Smooth muscle cell (in vitro differentiated cells): ENCODE results near the gene VEGFC. TPM values are rescaled to one million over a fixed set of nuclear protein-coding genes. Genes with fewer than 3 reads are reported as not detected.

Source experiments
- DNase-seq: peaks from one replicate; lab custom pipeline; 2025; ENCODE audit not compliant: unreplicated experiment; lab: John Stamatoyannopoulos, UW
- H2AFZ ChIP-seq: fragments of 200-600 bp; sonication (generic); 2 replicates; pipeline ENCODE4 v1.6.0; 2016; ENCODE audit warnings: antibody characterized with exemption, low read depth, mild to moderate bottlenecking
- H3F3A ChIP-seq: fragments of 200-600 bp; sonication (generic); 2 replicates; pipeline ENCODE4 v1.6.0; 2017; ENCODE audit warnings: antibody characterized with exemption, low read depth
- H3K27ac ChIP-seq: fragments of 200-600 bp; sonication (generic); 2 replicates; pipeline ENCODE4 v1.5.1; 2016; ENCODE audit warnings: low read depth, mild to moderate bottlenecking
- H3K27me3 ChIP-seq: fragments of 200-600 bp; sonication (generic); 2 replicates; pipeline ENCODE4 v1.6.1; 2016; ENCODE audit warnings: low read depth, mild to moderate bottlenecking
- H3K36me3 ChIP-seq: fragments of 200-600 bp; sonication (generic); 2 replicates; pipeline ENCODE4 v1.5.1; 2016; ENCODE audit warnings: low read depth
- H3K4me1 ChIP-seq: fragments of 200-600 bp; sonication (generic); 2 replicates; pipeline ENCODE4 v1.5.1; 2016; ENCODE audit warnings: low read depth
- H3K4me2 ChIP-seq: fragments of 200-600 bp; sonication (generic); 2 replicates; pipeline ENCODE4 v1.6.0; 2016; ENCODE audit warnings: mild to moderate bottlenecking
- H3K4me3 ChIP-seq: fragments of 200-600 bp; sonication (generic); 2 replicates; pipeline ENCODE4 v1.5.1; 2016; ENCODE audit warnings: mild to moderate bottlenecking
- H3K79me2 ChIP-seq: fragments of 200-600 bp; sonication (generic); 2 replicates; pipeline ENCODE4 v1.6.0; 2016; ENCODE audit warnings: low read depth, mild to moderate bottlenecking
- H3K9ac ChIP-seq: fragments of 200-600 bp; sonication (generic); 2 replicates; pipeline ENCODE4 v1.6.0; 2016; ENCODE audit warnings: low read depth
- H3K9me3 ChIP-seq: fragments of 200-600 bp; sonication (generic); replicated peaks from 2 replicates; pipeline ENCODE4 v1.5.1; 2016; ENCODE audit warnings: low read depth
- H4K20me1 ChIP-seq: fragments of 200-600 bp; sonication (generic); 2 replicates; pipeline ENCODE4 v1.6.0; 2016; ENCODE audit warnings: low read depth
- WGBS: methylation state at CpG from one replicate; pipeline ENCODE4 v1.1.7; 2016; ENCODE audit warnings: low lambda C conversion rate; 5-methylcytosine and 5-hydroxymethylcytosine counted together
- polyA plus RNA-seq: library from polyadenylated mRNA; unstranded; fragments of >200 nt; fragmentation: Nextera tagmentation; extraction: Ambion mirVana; gene quantifications from 2 replicates; pipeline ENCODE4 v1.2.1, GENCODE V29; 2016
- total RNA-seq: library from RNA; depleted of rRNA; stranded (reverse); fragments of >200 nt; gene quantifications from 2 replicates; pipeline ENCODE4 v1.2.3, GENCODE V29; 2014
- TF ChIP-seq, protein P1 (sequence below): fragments of 200-600 bp; sonication (generic); IDR thresholded peaks from 2 replicates; pipeline ENCODE4 v1.5.1; 2017; ENCODE audit warnings: borderline replicate concordance, mild to moderate bottlenecking, antibody characterized with exemption; ENCODE audit not compliant: insufficient read depth, poor library complexity, severe bottlenecking

Gene VEGFC
- total and polyA plus RNA-seq, 2 experiments from 2014 or later: 26.6 to 30.0 TPM

DNA sequence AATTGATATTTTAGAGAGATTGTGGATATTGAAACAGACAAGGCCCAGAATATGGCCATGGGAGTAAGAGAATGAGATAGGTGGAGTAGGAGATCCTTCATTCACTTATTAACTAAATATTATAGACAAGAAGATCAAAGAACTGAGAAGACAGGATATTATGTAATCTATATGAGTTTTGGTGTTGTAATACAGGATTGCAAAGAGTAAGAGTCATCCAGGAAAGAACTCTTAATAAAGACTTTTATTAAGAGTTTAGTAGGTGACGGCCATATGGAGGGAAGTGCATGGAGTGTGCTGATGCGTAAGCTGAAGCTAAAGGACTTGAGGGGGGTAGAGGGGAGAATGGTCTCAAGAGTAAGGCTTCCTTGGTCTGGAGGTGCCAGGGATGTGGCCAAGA lies 153.7 kb downstream of the VEGFC start:
- Histone ChIP-seq H3K27me3 (no peaks in the 10 kb centered on the region), H3F3A (no peaks in the 10 kb centered on the region), H3K4me2 (no peak overlapping the region), H3K27ac (no peak overlapping the region), H3K79me2 (no peaks in the 10 kb centered on the region), H4K20me1 (no peaks in the 10 kb centered on the region), H3K9me3 (no peaks in the 10 kb centered on the region), H3K4me3 (no peak overlapping the region), H3K36me3 (no peaks in the 10 kb centered on the region), H3K4me1 (no peaks in the 10 kb centered on the region), H3K9ac (no peak overlapping the region), H2AFZ (no peak overlapping the region)
- 91% methylated on average over 2 of the region's 2 CpGs for WGBS
- no peak for DNase-seq
- TF ChIP-seq, protein P1, sequence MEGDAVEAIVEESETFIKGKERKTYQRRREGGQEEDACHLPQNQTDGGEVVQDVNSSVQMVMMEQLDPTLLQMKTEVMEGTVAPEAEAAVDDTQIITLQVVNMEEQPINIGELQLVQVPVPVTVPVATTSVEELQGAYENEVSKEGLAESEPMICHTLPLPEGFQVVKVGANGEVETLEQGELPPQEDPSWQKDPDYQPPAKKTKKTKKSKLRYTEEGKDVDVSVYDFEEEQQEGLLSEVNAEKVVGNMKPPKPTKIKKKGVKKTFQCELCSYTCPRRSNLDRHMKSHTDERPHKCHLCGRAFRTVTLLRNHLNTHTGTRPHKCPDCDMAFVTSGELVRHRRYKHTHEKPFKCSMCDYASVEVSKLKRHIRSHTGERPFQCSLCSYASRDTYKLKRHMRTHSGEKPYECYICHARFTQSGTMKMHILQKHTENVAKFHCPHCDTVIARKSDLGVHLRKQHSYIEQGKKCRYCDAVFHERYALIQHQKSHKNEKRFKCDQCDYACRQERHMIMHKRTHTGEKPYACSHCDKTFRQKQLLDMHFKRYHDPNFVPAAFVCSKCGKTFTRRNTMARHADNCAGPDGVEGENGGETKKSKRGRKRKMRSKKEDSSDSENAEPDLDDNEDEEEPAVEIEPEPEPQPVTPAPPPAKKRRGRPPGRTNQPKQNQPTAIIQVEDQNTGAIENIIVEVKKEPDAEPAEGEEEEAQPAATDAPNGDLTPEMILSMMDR: no peak

DNA sequence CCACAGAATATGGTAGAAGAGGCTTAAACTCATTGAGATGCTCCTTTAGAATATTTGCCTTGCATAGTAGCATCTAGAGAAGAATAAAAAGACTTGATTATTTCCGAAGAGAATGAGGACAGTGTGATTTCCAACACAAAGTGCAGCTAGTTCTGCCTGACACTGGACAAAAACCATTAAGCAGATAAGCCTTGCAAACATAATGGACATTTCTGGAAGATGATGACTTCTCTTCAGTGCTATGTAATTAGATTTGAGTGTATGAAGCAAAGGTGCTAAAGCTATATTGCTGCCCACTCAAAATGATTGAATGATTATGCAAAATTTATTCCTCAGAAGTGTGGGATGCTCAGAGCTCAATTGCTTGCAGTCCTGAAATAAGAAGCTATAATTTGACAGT lies 156.4 kb downstream of the VEGFC start:
- no peak overlapping the region for H3K4me2 ChIP-seq
- no peak overlapping the region for H2AFZ ChIP-seq
- H3K9me3 ChIP-seq: no peaks in the 10 kb centered on the region
- H3K27me3 ChIP-seq: no peaks in the 10 kb centered on the region
- no peak overlapping the region for H3K4me3 ChIP-seq
- H4K20me1 ChIP-seq: no peaks in the 10 kb centered on the region
- no peak overlapping the region for H3K27ac ChIP-seq
- H3F3A ChIP-seq: no peaks in the 10 kb centered on the region
- TF ChIP-seq, protein P1: no peak
- no peaks in the 10 kb centered on the region for H3K36me3 ChIP-seq
- no peaks in the 10 kb centered on the region for H3K4me1 ChIP-seq
- whole genome bisulfite sequencing: 92% methylated on average over 1 of the region's 1 CpG
- H3K9ac ChIP-seq: no peak overlapping the region
- DNase-seq: no peak
- no peaks in the 10 kb centered on the region for H3K79me2 ChIP-seq

DNA sequence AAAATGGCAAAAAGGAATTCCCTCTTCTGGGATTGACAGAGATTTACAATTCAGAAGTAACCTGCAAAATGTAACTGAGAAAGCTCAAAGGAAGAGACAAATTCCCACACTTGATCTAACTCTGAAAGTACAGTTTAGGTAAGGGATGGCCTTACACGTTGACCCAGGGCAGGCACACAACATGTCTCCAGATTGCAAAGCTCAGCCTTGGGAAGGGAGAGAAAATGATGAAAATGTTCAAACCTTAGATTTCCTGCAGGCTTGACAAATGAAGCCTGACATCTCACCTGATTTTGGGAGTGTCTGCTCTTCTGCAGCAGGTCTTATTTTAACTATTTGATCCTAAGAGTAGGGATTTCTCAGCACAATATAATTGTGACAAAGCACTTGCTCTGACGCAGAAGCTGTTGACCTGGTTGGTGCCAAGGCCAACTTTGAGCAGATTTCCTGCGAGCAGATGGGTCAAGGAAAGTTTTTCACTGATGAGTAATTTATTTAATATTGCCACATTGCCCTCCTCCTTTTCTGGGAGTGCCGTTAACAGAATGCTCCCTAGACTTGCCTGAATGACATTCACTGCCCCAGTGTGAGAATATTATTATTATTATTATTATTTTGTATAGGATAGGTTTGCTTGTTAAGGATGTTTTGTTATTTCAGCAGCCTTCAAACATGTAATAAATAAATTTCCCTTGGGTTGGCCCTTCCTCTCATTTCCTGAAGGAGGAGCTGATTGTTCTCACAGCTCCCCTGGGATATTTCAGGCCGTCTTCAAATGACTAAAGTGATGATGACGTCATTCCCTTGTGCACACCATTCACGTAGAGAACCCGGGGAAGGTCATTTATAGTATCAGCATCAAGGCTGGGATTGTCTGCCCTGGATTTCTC lies 157.1 kb downstream of the VEGFC start:
- Histone ChIP-seq H3K36me3 (no peaks in the 10 kb centered on the region), H3F3A (no peaks in the 10 kb centered on the region), H3K27me3 (no peaks in the 10 kb centered on the region), H3K4me2 (no peak overlapping the region), H4K20me1 (no peaks in the 10 kb centered on the region), H3K4me1 (no peaks in the 10 kb centered on the region), H3K9ac (no peak overlapping the region), H2AFZ (no peak overlapping the region), H3K27ac (no peak overlapping the region), H3K79me2 (no peaks in the 10 kb centered on the region), H3K9me3 (no peaks in the 10 kb centered on the region), H3K4me3 (no peak overlapping the region)
- WGBS: 60% methylated on average over 8 of the region's 8 CpGs
- DNase-seq: no peak
- TF ChIP-seq, protein P1: no peak
